Cardiac muscle cell (in vitro differentiated cells and primary cell): ENCODE measurements around the gene NIPAL3. TPM values are rescaled to one million over a fixed set of nuclear protein-coding genes. Genes with fewer than 3 reads are reported as not detected.

Experiments
- DNase-seq, 2 donors: peaks; one replicate each; pipeline versions ENCODE4 v3.0.0 to v3.0.0-alpha.2; 2010 to 2017; ENCODE audit warnings: low read depth in 1 of 2, low spot score in 1 of 2
- H3K27ac ChIP-seq: fragments of 200-600 bp; sonication (generic); 2 replicates; pipeline ENCODE4 v1.5.1; 2016
- H3K27me3 ChIP-seq: fragments of 200-600 bp; sonication (generic); 2 replicates; pipeline ENCODE4 v1.6.0; 2016; ENCODE audit warnings: control low read depth
- H3K36me3 ChIP-seq: fragments of 200-600 bp; sonication (generic); 2 replicates; pipeline ENCODE4 v1.5.1; 2016; ENCODE audit warnings: control low read depth
- H3K4me1 ChIP-seq: fragments of 200-600 bp; sonication (generic); 2 replicates; pipeline ENCODE4 v1.8.1; 2017; ENCODE audit warnings: low read depth, mild to moderate bottlenecking, mixed run types
- H3K4me3 ChIP-seq: fragments of 200-600 bp; sonication (generic); 2 replicates; pipeline ENCODE4 v1.5.1; 2016; ENCODE audit warnings: mild to moderate bottlenecking
- H3K9me3 ChIP-seq: fragments of 200-600 bp; sonication (generic); 2 replicates; pipeline ENCODE4 v1.5.1; 2017; ENCODE audit warnings: low read depth, mild to moderate bottlenecking, control low read depth
- CTCF ChIP-seq: IDR thresholded peaks from 2 replicates; pipeline ENCODE4 v1.5.1; 2012; ENCODE audit warnings: low read depth, mild to moderate bottlenecking, low read length
- polyA plus RNA-seq: library from polyadenylated mRNA; unstranded; fragments of >200 nt; fragmentation: Nextera tagmentation; extraction: Ambion mirVana; gene quantifications from 2 replicates; pipeline ENCODE4 v1.2.1, GENCODE V29; 2016
- total RNA-seq: library from RNA; depleted of rRNA; stranded (reverse); fragments of >200 nt; gene quantifications from 2 replicates; pipeline ENCODE4 v1.2.3, GENCODE V29; 2016

The NIPAL3 gene
- total and polyA plus RNA-seq, 2 experiments from 2014 or later: 19.0 to 32.2 TPM

GRCh38 chr1:24391882-24392603 is 23.6 kb upstream of the NIPAL3 start:
- Histone ChIP-seq H3K36me3 (no peaks in the 10 kb centered on the region), H3K27ac (no peak overlapping the region), H3K9me3 (no peaks in the 10 kb centered on the region), H3K4me1 (no peaks in the 10 kb centered on the region), H3K4me3 (no peak overlapping the region), H3K27me3 (no peaks in the 10 kb centered on the region)
- peak; percentile 83 for TF ChIP-seq CTCF
- DNase-seq: peak; percentile 66 to 72

- H3K4me1 ChIP-seq: no peaks in the 10 kb centered on the region
These were observed 23.0 kb upstream of the NIPAL3 start for GRCh38 chr1:24392604-24392946.

GRCh38 chr1:24392982-24393650 is 22.5 kb upstream of the NIPAL3 start:
- Histone ChIP-seq H3K4me3 (no peak overlapping the region), H3K4me1 (no peaks in the 10 kb centered on the region), H3K27ac (no peak overlapping the region), H3K27me3 (no peaks in the 10 kb centered on the region), H3K36me3 (no peaks in the 10 kb centered on the region), H3K9me3 (no peaks in the 10 kb centered on the region)
- TF ChIP-seq CTCF: no peak
- DNase-seq: no peak

More at GRCh38 chr1:24392604-24392946, 23.0 kb upstream of the NIPAL3 start:
- TF ChIP-seq CTCF: no peak
- Histone ChIP-seq H3K9me3 (no peaks in the 10 kb centered on the region), H3K27me3 (no peaks in the 10 kb centered on the region), H3K4me3 (no peak overlapping the region), H3K36me3 (no peaks in the 10 kb centered on the region), H3K27ac (no peak overlapping the region)
- DNase-seq: no peak

GRCh38 chr1:24393892-24394291 is 21.7 kb upstream of the NIPAL3 start:
- TF ChIP-seq CTCF: no peak
- Histone ChIP-seq H3K27me3 (no peaks in the 10 kb centered on the region), H3K4me1 (no peaks in the 10 kb centered on the region), H3K4me3 (no peak overlapping the region), H3K27ac (no peak overlapping the region), H3K9me3 (no peaks in the 10 kb centered on the region), H3K36me3 (no peaks in the 10 kb centered on the region)
- DNase-seq: peak in 1 of 2 donors; percentile 57

GRCh38 chr1:24400065-24400464 is 15.5 kb upstream of the NIPAL3 start:
- no peaks in the 10 kb centered on the region for H3K36me3 ChIP-seq
- no peak overlapping the region for H3K27ac ChIP-seq
- H3K9me3 ChIP-seq: no peaks in the 10 kb centered on the region
- H3K4me3 ChIP-seq: no peak overlapping the region
- H3K4me1 ChIP-seq: no peaks in the 10 kb centered on the region
- H3K27me3 ChIP-seq: no peaks in the 10 kb centered on the region
- no peak for DNase-seq
- TF ChIP-seq CTCF: no peak
